Cardiac septum (tissue), 1 donor: Measurements from ENCODE around the gene LRRC8E. TPM values are rescaled to one million over a fixed set of nuclear protein-coding genes. Genes with fewer than 3 reads are reported as not detected.
"Not testable (repeated sequence)": the region's sequence is repeated elsewhere in the genome, so short reads cannot be mapped to it uniquely, and the experiment has no call there.

Experiments
- DNase-seq: peaks from one replicate; pipeline ENCODE4 v3.0.0-alpha.2; 2020; ENCODE audit warnings: low spot score
- intact Hi-C: fragments of 100-400 bp; cut with DNase I; formaldehyde crosslinking; loops from one replicate; pipeline ENCODE4 v1.14.0; 2022
- total RNA-seq: library from RNA; stranded (reverse); fragmentation: NEBNext Ultra II Directional; extraction: Animal tissue kit (Norgen Biotek cat#: 25700); gene quantifications from one replicate; pipeline ENCODE4 v1.2.1, GENCODE V29; 2021
- donor health status: DM: no; HTN: no; CAD: no.

LRRC8E gene
- total RNA-seq, 1 donor from 2014 or later: 0.30 TPM

DNA sequence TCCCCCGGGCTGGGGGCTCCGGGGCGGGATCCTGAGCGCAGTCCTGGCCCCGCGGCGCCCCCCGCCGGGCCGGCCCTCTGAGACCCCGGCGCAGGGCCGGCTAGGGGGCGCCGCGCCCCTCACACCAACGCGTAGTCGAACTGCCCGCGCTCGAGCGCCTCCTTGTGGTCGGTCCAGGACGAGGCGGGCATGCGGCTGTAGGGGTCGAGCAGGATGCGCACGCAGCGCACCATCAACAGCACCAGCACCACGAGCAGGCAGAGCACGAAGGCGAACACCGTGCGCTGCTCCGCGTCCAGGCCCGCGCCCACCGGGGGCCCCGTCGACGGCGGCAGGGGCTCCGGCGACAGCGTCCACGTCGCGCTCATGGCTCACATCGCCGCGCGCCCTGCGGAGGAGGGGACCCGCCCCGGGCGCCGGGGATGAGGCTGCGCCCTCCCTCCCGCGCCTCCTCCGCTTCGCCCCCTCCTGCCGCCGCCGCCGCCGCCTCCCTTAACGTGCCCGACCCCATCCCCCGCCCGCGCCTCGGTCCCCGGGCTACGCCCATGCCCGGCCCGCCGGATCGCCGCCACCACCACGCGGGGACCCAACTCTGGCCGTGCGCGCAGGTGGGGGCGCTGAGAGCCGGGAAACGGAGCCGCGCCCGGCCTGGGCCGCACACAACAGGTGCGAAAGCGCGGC is 37.0 kb downstream of the LRRC8E start:
- intact Hi-C loops: no loop called here
- DNase-seq: no peak

GRCh38 chr19:7926021-7926726 is 37.9 kb downstream of the LRRC8E start, which contains the start of gene CTXN1:
Gene CTXN1, minus strand, starts transcription at chr19:7926135. Its CDS starts 597 bp downstream, at chr19:7925538.
- peak; percentile 85 for DNase-seq
- intact Hi-C loops: no loop called here

DNA sequence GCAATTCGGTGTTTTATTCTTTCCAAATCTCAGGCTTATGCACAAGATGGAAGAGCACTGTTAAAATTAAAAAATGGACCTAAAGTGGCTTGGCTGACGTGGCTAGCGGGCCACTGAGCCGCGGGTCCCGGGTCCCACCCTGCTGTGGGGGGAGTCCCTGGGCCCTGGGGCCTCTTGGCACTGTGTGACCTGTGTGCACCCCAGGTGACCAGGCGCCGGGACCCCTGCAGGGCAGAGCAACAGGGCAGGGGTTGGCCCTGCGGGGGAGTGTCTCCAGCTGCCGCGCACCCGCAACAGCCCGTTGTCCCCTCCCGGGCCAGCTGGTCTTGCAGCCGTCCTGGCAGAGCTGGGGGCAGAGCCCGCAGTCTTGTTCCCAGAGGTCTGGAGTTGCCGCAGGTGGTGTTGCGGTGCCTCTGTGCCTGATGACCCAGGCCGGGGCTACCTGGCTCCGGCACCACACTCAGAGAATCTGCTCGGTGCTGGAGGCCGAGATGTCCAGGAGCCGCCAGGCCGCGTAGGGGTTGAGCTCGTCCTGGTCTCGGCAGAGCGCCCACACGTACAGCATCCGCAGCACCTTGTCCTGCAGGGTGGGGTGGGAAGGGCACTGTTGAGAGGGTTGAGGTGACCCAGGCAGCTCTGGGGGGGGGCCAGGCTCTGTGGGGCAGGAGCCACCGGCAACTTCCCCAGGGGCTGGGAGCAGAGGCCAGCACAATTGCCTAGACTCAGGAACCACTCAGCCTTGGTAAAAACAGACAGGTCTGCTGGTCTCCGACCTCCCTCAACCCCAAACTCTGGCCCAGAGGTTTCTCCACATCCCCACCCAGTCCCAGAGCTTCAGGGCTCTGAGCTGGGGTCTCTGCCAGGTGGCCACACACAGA is 38.7 kb downstream of the LRRC8E start:
- intact Hi-C loops: no loop called here
- no peak for DNase-seq

DNA sequence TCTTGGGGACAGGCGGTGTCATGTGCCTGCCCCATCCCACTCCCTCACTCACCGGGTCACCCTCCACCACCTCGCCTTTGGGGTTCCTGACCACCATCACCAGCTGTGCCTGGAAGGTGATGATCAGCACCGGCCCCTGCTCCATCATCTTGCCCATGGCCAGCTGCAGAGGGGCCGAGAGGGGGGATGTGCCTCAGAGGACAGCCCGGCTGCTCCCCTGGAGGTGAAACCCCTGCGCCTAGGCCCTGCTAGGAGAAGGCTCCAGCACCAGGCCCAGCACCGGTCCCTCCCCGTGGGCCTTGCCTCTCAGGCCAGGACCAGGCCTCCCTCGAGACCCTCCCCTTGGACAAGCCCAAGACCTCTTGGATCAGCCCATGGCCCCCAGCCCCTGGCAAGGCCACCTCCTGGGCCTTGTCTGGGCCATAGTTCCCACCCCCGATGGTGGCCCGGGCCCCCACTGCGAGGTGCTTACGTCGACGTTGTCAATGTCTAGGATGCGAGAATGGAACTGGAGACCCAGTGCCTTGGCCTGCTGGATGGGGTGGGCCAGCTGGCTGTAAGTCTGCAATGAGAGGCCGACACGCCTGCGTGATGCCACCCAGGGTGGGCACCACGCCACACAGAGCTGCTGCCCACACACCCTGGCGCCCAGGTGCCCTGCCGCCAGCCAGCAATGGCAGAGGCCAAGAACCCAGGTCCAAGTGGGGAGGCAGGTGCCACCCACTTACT is 39.5 kb downstream of the LRRC8E start:
- intact Hi-C loops: no loop called here

GRCh38 chr19:7928334-7928706 is 40.0 kb downstream of the LRRC8E start:
- intact Hi-C loops: no loop called here
- no peak for DNase-seq

More for the DNA sequence above, 39.5 kb downstream of the LRRC8E start:
- DNase-seq: no peak

- intact Hi-C loops: no loop called here
- no peak for DNase-seq
Measured at GRCh38 chr19:7928741-7929701, 40.7 kb downstream of the LRRC8E start.

GRCh38 chr19:7930030-7930429 is 41.7 kb downstream of the LRRC8E start:
- intact Hi-C loops: not testable (repeated sequence)

GRCh38 chr19:7930765-7931164 is 42.5 kb downstream of the LRRC8E start:
- intact Hi-C loops: no loop called here
- DNase-seq: no peak

More at GRCh38 chr19:7930030-7930429, 41.7 kb downstream of the LRRC8E start:
- not testable (repeated sequence) for DNase-seq

DNA sequence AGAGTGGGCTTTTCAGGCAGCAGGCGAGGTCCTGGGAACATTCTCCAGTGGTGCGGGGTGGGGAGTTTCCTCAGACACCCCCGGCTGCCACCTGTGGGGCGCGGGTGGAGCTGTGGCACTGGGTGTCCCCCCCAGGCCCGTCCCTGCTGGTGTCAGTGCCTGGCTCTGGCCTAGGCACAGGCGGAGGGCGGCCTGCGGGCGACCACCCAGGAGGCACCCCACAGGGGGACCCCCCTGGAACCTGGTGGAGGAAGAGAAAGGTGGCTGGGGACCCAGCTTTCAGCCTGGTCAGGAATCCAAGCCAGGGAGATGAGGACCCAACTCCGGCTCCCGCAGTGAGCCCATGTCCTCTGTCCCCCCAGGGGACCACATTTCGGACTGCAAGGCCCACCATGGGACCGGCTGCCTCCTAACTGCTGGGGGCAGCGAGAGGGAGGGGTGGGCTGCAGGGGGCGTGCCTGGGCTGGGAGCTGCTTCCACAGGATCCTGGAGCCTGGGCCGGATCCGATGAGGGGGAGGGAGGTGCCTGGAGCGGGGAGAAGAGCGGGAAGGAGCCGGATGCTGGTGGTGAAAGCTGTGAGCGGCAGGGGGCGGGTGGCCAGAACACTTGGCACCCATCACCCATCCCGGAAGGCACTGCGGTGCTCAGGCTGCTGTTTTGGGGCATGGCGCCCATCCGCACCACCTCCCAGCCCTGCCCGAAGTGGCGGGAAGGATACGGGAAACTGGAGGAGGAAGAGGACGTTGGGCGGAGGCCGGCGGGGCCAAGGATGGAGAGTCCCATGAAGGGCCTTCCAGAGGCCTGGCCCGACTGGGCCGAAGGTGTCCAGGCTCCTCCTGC is 43.1 kb downstream of the LRRC8E start:
- no peak for DNase-seq
- intact Hi-C loops: no loop called here

GRCh38 chr19:7932276-7932929 is 44.1 kb downstream of the LRRC8E start:
- intact Hi-C loops: no loop called here

GRCh38 chr19:7932930-7933300 is 44.6 kb downstream of the LRRC8E start:
- intact Hi-C loops: no loop called here
- no peak for DNase-seq

More at GRCh38 chr19:7932276-7932929, 44.1 kb downstream of the LRRC8E start:
- DNase-seq: no peak

- DNase-seq: no peak
- intact Hi-C loops: no loop called here
Measured at GRCh38 chr19:7933411-7933810, 45.1 kb downstream of the LRRC8E start.

GRCh38 chr19:7933828-7934725 is 45.8 kb downstream of the LRRC8E start:
- intact Hi-C loops: no loop called here
- DNase-seq: no peak

GRCh38 chr19:7934766-7935165 is 46.5 kb downstream of the LRRC8E start:
- DNase-seq: no peak
- intact Hi-C loops: no loop called here

GRCh38 chr19:7940841-7941240 is 52.5 kb downstream of the LRRC8E start:
- intact Hi-C loops: loop anchor here (10.0 kb wide), 1 partner anchor 214 kb away; no protein-coding TSS in a partner anchor
- DNase-seq: no peak
